ENCODE results near the gene FOXG1.

DNA sequence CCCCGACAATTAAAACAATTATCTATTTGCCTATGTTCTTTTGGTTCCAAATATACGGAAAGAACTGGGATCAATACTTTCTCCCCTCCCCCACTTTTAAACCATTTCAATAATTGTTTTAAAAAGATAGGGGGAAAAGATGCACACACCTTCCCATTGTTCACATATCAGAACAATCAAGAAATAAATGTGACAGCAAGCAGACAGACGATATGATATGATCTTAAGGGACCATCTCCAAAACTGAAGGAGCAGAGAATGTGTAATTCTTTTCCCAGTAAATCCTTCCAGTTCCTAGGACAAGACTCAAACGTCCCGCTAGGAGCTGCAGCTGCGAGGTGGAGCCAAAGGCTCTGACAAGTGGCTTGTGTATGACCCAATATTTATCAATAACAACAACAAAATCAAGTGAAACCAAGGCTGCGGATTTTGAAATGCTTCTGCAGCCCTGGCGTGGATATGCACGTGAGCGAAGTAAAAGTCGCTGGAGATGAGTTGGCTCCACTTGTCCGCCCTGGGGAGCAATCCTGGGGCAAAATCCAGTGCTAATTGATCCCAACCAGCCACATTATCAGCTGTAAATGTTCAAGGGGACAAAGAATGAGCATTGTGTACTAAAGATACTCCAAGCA lies 8.2 kb upstream of the FOXG1 start:
- TF ChIP-seq, protein P1, sequence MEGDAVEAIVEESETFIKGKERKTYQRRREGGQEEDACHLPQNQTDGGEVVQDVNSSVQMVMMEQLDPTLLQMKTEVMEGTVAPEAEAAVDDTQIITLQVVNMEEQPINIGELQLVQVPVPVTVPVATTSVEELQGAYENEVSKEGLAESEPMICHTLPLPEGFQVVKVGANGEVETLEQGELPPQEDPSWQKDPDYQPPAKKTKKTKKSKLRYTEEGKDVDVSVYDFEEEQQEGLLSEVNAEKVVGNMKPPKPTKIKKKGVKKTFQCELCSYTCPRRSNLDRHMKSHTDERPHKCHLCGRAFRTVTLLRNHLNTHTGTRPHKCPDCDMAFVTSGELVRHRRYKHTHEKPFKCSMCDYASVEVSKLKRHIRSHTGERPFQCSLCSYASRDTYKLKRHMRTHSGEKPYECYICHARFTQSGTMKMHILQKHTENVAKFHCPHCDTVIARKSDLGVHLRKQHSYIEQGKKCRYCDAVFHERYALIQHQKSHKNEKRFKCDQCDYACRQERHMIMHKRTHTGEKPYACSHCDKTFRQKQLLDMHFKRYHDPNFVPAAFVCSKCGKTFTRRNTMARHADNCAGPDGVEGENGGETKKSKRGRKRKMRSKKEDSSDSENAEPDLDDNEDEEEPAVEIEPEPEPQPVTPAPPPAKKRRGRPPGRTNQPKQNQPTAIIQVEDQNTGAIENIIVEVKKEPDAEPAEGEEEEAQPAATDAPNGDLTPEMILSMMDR (IDR thresholded peaks at IDR 0.05) = no peak
- no peak for TF ChIP-seq POLR2A (IDR thresholded peaks at IDR 0.05)

Measured in thyroid gland (tissue), 4 donors.